VCaP (cell line): ENCODE results near the gene MUC4.
"Not testable (repeated sequence)": the region's sequence is repeated elsewhere in the genome, so short reads cannot be mapped to it uniquely, and the experiment has no call there.

Source experiments
- H3K27ac ChIP-seq: fragments of 450-650 bp; 2 replicates; pipeline ENCODE4 v1.5.1; 2017
- TF ChIP-seq, protein P1 (sequence below): fragments of 450-650 bp; conservative IDR thresholded peaks from 2 replicates; pipeline ENCODE4 v1.5.1; 2017; ENCODE audit warnings: mild to moderate bottlenecking, moderate library complexity

The MUC4 gene

GRCh38 chr3:195801251-195802183 is 10.2 kb downstream of the MUC4 start:
- no peak overlapping the region for H3K27ac ChIP-seq
- TF ChIP-seq, protein P1, sequence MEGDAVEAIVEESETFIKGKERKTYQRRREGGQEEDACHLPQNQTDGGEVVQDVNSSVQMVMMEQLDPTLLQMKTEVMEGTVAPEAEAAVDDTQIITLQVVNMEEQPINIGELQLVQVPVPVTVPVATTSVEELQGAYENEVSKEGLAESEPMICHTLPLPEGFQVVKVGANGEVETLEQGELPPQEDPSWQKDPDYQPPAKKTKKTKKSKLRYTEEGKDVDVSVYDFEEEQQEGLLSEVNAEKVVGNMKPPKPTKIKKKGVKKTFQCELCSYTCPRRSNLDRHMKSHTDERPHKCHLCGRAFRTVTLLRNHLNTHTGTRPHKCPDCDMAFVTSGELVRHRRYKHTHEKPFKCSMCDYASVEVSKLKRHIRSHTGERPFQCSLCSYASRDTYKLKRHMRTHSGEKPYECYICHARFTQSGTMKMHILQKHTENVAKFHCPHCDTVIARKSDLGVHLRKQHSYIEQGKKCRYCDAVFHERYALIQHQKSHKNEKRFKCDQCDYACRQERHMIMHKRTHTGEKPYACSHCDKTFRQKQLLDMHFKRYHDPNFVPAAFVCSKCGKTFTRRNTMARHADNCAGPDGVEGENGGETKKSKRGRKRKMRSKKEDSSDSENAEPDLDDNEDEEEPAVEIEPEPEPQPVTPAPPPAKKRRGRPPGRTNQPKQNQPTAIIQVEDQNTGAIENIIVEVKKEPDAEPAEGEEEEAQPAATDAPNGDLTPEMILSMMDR = no peak

DNA sequence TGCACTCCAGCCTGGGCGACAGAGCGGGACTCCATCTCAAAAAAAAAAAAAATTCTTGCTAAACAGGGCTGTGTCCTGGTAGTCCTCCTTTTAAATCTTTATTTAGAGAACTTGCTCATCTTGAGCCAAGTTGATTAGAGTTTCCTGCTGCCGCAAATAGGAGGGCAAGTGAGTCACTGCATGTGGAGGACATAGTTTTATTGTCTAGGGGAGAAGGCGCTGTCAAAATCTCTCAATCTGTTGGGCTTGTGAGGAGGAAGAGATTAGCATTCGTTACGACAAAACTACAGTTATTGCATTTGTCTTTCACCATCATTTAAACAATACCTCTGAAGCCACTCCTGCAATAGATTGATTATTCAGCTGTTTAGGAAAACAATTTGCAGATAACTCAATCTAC is 11.5 kb downstream of the MUC4 start:
- no peak overlapping the region for H3K27ac ChIP-seq
- TF ChIP-seq, protein P1 = no peak

DNA sequence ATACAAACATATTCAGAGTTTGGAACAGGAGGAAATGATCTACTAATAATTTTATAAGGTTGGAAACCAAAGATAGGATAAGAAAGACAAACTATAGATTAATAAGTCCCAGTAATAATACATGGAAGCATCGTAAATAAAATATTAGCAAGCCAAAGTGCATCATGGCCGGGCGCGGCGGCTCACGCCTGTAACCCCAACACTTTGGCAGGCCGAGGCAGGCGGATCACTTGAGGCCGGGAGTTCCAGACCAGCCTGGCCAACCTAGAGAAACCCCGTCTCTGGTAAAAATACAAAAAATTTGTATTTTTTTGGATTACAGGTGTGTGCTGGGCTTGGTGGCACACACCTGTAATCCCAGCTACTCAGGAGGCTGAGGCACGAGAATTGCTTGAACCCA is 14.9 kb downstream of the MUC4 start:
- TF ChIP-seq, protein P1 = no peak

DNA sequence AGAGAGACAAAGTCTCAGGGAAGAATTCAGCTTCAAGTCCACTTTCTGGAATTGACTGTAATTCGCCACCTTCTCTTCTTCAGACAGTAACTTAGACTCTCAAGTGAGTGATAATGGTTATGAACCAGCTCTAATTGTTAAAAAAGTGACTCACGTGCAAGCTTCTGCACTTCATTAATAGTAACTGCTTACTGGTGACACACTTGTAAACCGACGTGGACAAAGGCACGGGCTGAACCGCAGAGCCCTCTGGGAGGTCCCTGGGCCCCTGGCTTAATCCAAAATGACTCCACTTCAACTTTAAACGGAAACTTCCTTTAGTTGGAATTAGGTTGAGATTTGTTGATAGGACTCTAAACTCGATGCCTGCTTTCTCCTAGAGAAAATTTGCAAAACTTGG is 17.0 kb downstream of the MUC4 start:
- H3K27ac ChIP-seq = no peak overlapping the region
- TF ChIP-seq, protein P1 = no peak

More for the DNA sequence above, 14.9 kb downstream of the MUC4 start:
- no peak overlapping the region for H3K27ac ChIP-seq

DNA sequence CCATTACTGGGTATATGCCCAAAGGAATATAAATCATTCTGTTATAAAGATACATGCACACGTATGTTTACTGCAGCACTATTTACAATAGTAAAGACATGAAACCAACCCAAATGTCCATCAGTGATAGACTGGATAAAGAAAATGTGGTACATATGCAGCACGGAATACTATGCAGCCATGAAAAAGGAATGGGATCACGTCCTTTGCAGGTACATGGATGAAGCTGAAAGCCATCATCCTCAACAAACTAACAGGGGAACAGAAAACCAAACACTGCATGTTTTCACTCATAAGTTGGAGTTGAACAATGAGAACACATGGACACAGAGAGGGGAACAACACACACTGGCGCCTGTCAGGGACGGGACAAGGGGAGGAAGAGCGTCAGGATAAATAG is 19.1 kb downstream of the MUC4 start:
- H3K27ac ChIP-seq = not testable (repeated sequence)

DNA sequence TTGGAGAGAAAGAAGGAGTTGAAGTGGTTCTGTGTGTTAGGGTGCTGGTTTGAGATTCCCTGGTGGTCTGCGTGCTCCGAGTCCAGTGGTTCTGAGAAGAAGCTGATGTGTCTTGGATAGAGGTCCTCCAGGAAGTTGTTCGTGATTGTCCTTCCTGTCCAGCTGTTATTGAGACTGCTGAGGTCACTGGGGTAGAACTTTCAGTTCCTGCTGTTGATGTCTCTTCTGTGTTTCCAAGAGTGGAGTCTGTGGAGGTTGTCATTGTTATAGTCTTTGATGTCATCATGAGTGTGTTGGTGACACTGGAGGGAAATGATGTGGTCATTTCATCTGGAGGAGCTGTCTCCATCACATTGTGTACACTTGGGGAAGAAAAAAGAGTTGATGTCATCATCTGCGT is 20.8 kb downstream of the MUC4 start:
- TF ChIP-seq, protein P1 = no peak
- no peak overlapping the region for H3K27ac ChIP-seq

DNA sequence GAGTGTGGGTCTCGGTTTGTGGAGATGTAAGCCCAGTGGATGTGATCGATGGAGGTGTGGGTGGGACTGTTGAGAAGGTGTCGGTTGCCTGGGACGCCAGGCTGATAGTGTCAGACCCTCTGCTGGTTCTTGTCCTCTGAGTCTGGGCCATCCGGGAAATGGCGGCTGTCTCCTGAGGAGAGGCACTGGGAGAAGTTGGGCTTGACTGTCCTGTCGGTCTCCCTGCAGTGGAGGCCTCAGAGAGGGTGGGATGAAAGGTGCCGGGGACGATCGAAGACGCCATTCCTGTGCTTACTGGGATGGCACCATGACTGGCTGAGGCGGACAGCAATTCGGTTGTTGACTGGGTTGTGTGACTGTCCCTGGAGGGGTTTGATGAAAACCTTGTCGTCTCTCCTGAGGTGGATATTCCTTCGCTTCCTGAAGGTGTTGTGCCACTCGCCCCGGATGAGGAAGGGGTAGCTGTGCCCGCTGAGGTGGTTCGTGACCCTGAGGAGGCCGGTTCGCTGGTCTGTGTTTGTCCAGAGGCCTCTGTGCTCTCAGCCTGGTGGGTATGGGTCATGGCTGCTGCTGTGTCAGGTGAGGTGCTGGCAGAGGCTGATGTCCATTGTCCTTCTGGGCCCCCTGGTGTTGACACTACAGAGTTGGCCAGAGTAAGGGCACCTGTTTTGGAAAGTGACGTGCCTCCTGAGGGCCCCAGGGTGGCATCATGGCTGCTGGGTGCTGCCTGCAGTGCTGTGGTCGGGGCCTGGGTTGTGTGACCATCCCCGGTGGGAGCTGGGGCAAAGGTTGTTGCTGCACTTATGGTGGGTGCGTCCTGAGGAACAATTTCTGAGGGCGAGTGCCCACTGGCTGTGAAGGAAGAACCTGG is 22.8 kb downstream of the MUC4 start:
- TF ChIP-seq, protein P1 = no peak
- no peak overlapping the region for H3K27ac ChIP-seq

- not testable (repeated sequence) for H3K27ac ChIP-seq
Measured at GRCh38 chr3:195785781-195786405, 25.8 kb downstream of the MUC4 start.

- not testable (repeated sequence) for H3K27ac ChIP-seq
Measured at GRCh38 chr3:195784031-195784430, 27.7 kb downstream of the MUC4 start.

GRCh38 chr3:195781236-195781635 is 30.5 kb downstream of the MUC4 start:
- not testable (repeated sequence) for H3K27ac ChIP-seq
